GM18858 (cell line): ENCODE data around the gene WWOX.

Experiments
- ATAC-seq: cut with Tn5 transposase; IDR thresholded peaks from one replicate; pipeline ENCODE4 v1.9.1; 2021; ENCODE audit not compliant: unreplicated experiment

WWOX gene

GRCh38 chr16:78871241-78871640, 771.8 kb downstream of the WWOX start:
- ATAC-seq = no peak

- ATAC-seq = no peak
These were observed 777.2 kb downstream of the WWOX start for GRCh38 chr16:78876671-78877070.

- no peak for ATAC-seq
These were observed 777.7 kb downstream of the WWOX start for GRCh38 chr16:78877114-78877655.

GRCh38 chr16:78878570-78878969, 779.1 kb downstream of the WWOX start:
- ATAC-seq = no peak

- no peak for ATAC-seq
These were observed 779.6 kb downstream of the WWOX start for GRCh38 chr16:78879011-78879410.

- ATAC-seq = no peak
These were observed 782.7 kb downstream of the WWOX start for GRCh38 chr16:78882150-78882549.

- no peak for ATAC-seq
These were observed 783.3 kb downstream of the WWOX start for GRCh38 chr16:78882751-78883150.

GRCh38 chr16:78884204-78884603, 784.8 kb downstream of the WWOX start:
- no peak for ATAC-seq

- ATAC-seq = no peak
These were observed 789.9 kb downstream of the WWOX start for GRCh38 chr16:78889346-78889745.

GRCh38 chr16:78890373-78890895, 791.0 kb downstream of the WWOX start:
- ATAC-seq = no peak

- ATAC-seq = no peak
These were observed 793.7 kb downstream of the WWOX start for GRCh38 chr16:78892951-78893733.

GRCh38 chr16:78894886-78895285, 795.4 kb downstream of the WWOX start:
- ATAC-seq = no peak

GRCh38 chr16:78895681-78896080, 796.2 kb downstream of the WWOX start:
- no peak for ATAC-seq

- no peak for ATAC-seq
These were observed 796.8 kb downstream of the WWOX start for GRCh38 chr16:78896280-78896679.

GRCh38 chr16:78897299-78897698, 797.8 kb downstream of the WWOX start:
- no peak for ATAC-seq

GRCh38 chr16:78900044-78900811, 800.8 kb downstream of the WWOX start:
- ATAC-seq = no peak

- no peak for ATAC-seq
These were observed 801.5 kb downstream of the WWOX start for GRCh38 chr16:78900966-78901365.

GRCh38 chr16:78902321-78902720, 802.9 kb downstream of the WWOX start:
- no peak for ATAC-seq

- no peak for ATAC-seq
These were observed 803.8 kb downstream of the WWOX start for GRCh38 chr16:78903237-78903636.

GRCh38 chr16:78903843-78904242, 804.4 kb downstream of the WWOX start:
- ATAC-seq = no peak

- no peak for ATAC-seq
These were observed 806.7 kb downstream of the WWOX start for GRCh38 chr16:78906135-78906534.

- no peak for ATAC-seq
These were observed 809.8 kb downstream of the WWOX start for GRCh38 chr16:78909226-78909625.
